Upper lobe of left lung (tissue), 6 donors: ENCODE results near the gene SIGLECL1. TPM values are rescaled to one million over a fixed set of nuclear protein-coding genes. Genes with fewer than 3 reads are reported as not detected.
A peak's percentile ranks its signal among the peaks of the same experiment; 100 is the strongest.

ENCODE experiments used
- ATAC-seq, 2 donors: fragments of 200-7000 bp; cut with Tn5 transposase; one replicate each; pipeline ENCODE4 v1.9.1; 2022; ENCODE audit warnings: mild to moderate bottlenecking in 2 of 2, moderate library complexity in 2 of 2; ENCODE audit not compliant: low FRiP score in 2 of 2
- DNase-seq, 2 donors: peaks; one replicate each; pipeline ENCODE4 v3.0.0-alpha.2; 2019 to 2020
- H3K27ac ChIP-seq, 4 donors: fragments of 200-600 bp; sonication (generic); one replicate each; pipeline ENCODE4 v1.5.1; 2016 to 2019
- H3K27me3 ChIP-seq, 4 donors: fragments of 200-600 bp; sonication (generic); one replicate each; pipeline ENCODE4 v1.5.1; 2017 to 2019
- H3K36me3 ChIP-seq, 4 donors: fragments of 200-600 bp; sonication (generic); one replicate each; pipeline ENCODE4 v1.5.1; 2016 to 2019
- H3K4me1 ChIP-seq, 4 donors: fragments of 200-600 bp; sonication (generic); one replicate each; pipeline ENCODE4 v1.5.1; 2018 to 2019
- H3K4me3 ChIP-seq, 4 donors: fragments of 200-600 bp; sonication (generic); one replicate each; pipeline ENCODE4 v1.5.1; 2017 to 2019; ENCODE audit warnings: mild to moderate bottlenecking in 2 of 4, moderate library complexity in 1 of 4
- H3K9me3 ChIP-seq, 4 donors: fragments of 200-600 bp; sonication (generic); one replicate each; pipeline ENCODE4 v1.5.1; 2018 to 2019
- EP300 ChIP-seq, 4 donors: sonication (generic); formaldehyde crosslinking; IDR thresholded peaks; one replicate each; pipeline ENCODE4 v1.5.1; 2017; ENCODE audit warnings: antibody characterized with exemption in 4 of 4, control low read depth in 2 of 4
- POLR2A ChIP-seq, 4 donors: fragments of 450-650 bp; IDR thresholded peaks; one replicate each; pipeline ENCODE4 v1.5.1; 2016 to 2017; ENCODE audit warnings: antibody characterized with exemption in 4 of 4, mild to moderate bottlenecking in 2 of 4
- POLR2AphosphoS5 ChIP-seq, 2 donors: sonication (generic); formaldehyde crosslinking; IDR thresholded peaks; one replicate each; pipeline ENCODE4 v1.5.1; 2017; ENCODE audit warnings: antibody characterized with exemption in 2 of 2
- WGBS, 2 donors: methylation state at CpG; one replicate each; pipeline ENCODE4 v1.1.5; 2017 to 2018; 5-methylcytosine and 5-hydroxymethylcytosine counted together
- total RNA-seq, 6 donors: library from RNA; depleted of rRNA in 4 of 6; stranded (reverse); fragments of >200 nt in 4 of 6; gene quantifications; one replicate each; pipeline versions ENCODE4 v1.1.0 to v1.2.1, GENCODE V29; 2016 to 2021
- TF ChIP-seq, protein P1 (sequence below), 6 experiments: fragments of 450-650 bp in 4 of 6; fragments of 200-600 bp in 2 of 6; sonication (generic) in 2 of 6; IDR thresholded peaks; one replicate each; pipeline ENCODE4 v1.5.1; 2016 to 2019; ENCODE audit warnings: antibody characterized with exemption in 6 of 6
- donor health status: DM: no; HTN: no; CAD: no; lungs with moderate emphysema.
- donor health status: DM: no; HTN: yes; CAD: no; lungs with severe emphysema.

Gene SIGLECL1
- total RNA-seq, 6 donors from 2014 or later = not detected

DNA sequence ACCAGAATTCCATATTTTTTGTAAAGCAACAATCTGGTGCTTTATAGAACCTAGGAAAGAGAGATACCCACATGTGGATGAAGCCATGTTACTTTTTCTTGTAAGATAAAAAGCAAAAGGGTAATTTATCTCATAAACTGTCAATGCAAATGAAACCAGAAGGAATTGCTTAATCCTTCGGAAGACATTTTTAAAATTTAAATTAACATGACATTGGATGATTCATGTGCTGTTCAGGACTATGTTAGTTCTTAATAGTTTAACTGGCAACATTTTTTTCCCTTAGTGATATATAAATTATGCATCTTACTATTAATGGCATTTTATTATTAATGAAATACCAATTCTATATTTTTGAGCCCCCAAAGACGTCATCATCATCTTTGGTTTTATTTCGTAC lies 34.8 kb downstream of the SIGLECL1 start:
- 69 to 81% methylated on average over 3 of the region's 3 CpGs for WGBS, 2 donors
- TF ChIP-seq POLR2A (IDR thresholded peaks at IDR 0.05) (no peak), EP300 (IDR thresholded peaks at IDR 0.05) (no peak), POLR2AphosphoS5 (IDR thresholded peaks at IDR 0.05) (no peak)
- TF ChIP-seq, protein P1, sequence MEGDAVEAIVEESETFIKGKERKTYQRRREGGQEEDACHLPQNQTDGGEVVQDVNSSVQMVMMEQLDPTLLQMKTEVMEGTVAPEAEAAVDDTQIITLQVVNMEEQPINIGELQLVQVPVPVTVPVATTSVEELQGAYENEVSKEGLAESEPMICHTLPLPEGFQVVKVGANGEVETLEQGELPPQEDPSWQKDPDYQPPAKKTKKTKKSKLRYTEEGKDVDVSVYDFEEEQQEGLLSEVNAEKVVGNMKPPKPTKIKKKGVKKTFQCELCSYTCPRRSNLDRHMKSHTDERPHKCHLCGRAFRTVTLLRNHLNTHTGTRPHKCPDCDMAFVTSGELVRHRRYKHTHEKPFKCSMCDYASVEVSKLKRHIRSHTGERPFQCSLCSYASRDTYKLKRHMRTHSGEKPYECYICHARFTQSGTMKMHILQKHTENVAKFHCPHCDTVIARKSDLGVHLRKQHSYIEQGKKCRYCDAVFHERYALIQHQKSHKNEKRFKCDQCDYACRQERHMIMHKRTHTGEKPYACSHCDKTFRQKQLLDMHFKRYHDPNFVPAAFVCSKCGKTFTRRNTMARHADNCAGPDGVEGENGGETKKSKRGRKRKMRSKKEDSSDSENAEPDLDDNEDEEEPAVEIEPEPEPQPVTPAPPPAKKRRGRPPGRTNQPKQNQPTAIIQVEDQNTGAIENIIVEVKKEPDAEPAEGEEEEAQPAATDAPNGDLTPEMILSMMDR (IDR thresholded peaks at IDR 0.05) = no peak
- DNase-seq (no peak), ATAC-seq (no peak)
- Histone ChIP-seq H3K36me3 (no peaks in the 10 kb centered on the region), H3K27ac (no peak overlapping the region), H3K9me3 (no peaks in the 10 kb centered on the region), H3K4me1 (no peaks in the 10 kb centered on the region), H3K4me3 (no peak overlapping the region), H3K27me3 (no peaks in the 10 kb centered on the region)

DNA sequence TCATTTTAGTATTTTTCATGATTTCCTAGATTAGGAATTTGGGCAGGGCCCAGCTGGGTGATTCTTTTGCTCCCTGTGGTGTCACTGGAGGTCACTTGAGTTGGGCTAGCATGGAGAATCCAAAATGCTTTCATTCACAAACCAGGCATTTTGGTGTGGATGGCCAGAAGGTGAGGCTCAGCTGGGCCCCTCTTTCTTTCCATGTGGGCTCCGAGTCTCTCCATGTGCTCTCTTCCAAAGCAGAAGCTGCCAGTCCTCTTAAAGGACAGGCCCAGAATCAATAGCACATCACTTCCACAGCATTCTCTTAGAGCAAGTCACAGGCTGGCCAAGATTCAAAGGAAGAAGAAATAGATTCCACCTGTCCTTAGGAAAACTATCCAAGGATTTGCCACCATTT lies 38.8 kb downstream of the SIGLECL1 start:
- ATAC-seq = no peak
- WGBS, 2 donors = 75 to 78% methylated on average over 1 of the region's 1 CpG
- H3K36me3 ChIP-seq = no peaks in the 10 kb centered on the region

DNA sequence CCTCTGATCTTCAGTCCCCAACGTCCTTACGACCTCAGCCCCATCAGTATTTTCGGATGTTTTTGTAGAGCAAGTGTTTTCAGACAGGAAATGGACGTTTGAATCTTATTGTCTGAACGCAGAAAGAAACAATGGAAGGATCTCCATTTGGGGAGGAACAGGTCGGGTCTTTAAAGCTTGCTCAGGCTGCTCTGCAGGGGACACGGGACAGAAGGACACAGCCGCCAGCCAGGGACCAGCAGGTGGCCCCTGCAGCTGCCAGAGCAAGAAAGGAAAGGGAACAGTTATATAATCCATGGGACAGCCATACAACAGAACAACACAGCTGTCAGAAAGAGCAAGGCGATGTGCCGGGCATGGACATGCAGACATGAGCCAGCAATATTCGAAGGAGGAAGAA lies 42.1 kb downstream of the SIGLECL1 start:
- Histone ChIP-seq H3K27me3 (no peaks in the 10 kb centered on the region), H3K4me3 (no peak overlapping the region), H3K9me3 (no peaks in the 10 kb centered on the region), H3K36me3 (no peaks in the 10 kb centered on the region), H3K4me1 (no peaks in the 10 kb centered on the region), H3K27ac (no peak overlapping the region)
- TF ChIP-seq POLR2AphosphoS5 (IDR thresholded peaks at IDR 0.05) (no peak), EP300 (IDR thresholded peaks at IDR 0.05) (no peak), POLR2A (IDR thresholded peaks at IDR 0.05) (no peak)
- TF ChIP-seq, protein P1 (IDR thresholded peaks at IDR 0.05) = no peak
- DNase-seq (peak in 1 of 2 donors; percentile 29), ATAC-seq (no peak)
- WGBS, 2 donors = 29 to 42% methylated on average over 11 of the region's 11 CpGs

More for the DNA sequence above, 38.8 kb downstream of the SIGLECL1 start:
- H3K9me3 ChIP-seq = no peaks in the 10 kb centered on the region
- no peak overlapping the region for H3K27ac ChIP-seq
- DNase-seq = no peak
- no peak overlapping the region for H3K4me3 ChIP-seq
- H3K27me3 ChIP-seq = no peaks in the 10 kb centered on the region
- H3K4me1 ChIP-seq = no peaks in the 10 kb centered on the region
- TF ChIP-seq POLR2AphosphoS5 (IDR thresholded peaks at IDR 0.05) = no peak
- TF ChIP-seq, protein P1 (IDR thresholded peaks at IDR 0.05) = no peak
- no peak for TF ChIP-seq EP300 (IDR thresholded peaks at IDR 0.05)
- TF ChIP-seq POLR2A (IDR thresholded peaks at IDR 0.05) = no peak

DNA sequence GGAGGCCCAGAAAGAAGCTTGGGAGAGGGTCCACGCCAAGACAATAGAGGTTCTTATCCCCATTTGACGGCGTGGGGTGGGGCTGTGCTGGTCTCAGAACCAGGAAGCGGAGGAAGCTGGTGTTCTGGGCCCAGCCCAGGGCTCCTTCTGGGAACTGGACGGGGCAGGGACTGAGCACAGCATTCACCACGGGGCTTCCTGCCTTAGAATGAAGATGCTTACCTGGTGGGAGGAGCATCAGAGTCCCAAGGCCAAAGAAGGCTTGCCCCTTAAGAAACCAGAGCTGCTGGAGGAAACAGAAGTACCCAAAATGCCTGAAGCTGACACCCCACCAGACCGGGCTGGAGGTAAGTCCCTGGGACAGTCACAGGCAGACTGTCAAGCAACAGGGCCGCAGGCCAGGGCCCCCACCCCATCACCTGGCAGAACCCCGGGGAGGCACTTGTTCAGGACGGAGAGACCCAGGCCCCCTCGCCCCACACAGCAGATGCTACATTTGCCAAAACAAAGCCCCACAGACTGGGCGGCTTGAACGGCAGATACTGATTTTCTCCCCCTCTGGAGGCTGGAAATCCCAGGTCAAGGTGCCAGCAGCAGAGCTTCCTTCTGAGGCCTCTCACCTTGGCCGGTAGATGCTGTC lies 42.8 kb downstream of the SIGLECL1 start:
- TF ChIP-seq EP300 (IDR thresholded peaks at IDR 0.05) (no peak), POLR2AphosphoS5 (IDR thresholded peaks at IDR 0.05) (no peak), POLR2A (IDR thresholded peaks at IDR 0.05) (no peak)
- TF ChIP-seq, protein P1 (IDR thresholded peaks at IDR 0.05) = no peak
- no peaks in the 10 kb centered on the region for H3K4me1 ChIP-seq
- H3K27ac ChIP-seq = no peak overlapping the region
- H3K9me3 ChIP-seq = no peaks in the 10 kb centered on the region
- DNase-seq (peak in 1 of 2 donors; percentile 61), ATAC-seq (no peak)
- H3K36me3 ChIP-seq = no peaks in the 10 kb centered on the region
- WGBS, 2 donors = 67 to 69% methylated on average over 9 to 11 of the region's 14 CpGs
- H3K27me3 ChIP-seq = no peaks in the 10 kb centered on the region
- no peak overlapping the region for H3K4me3 ChIP-seq
